WTC11 (cell line): ENCODE measurements around the gene ZFHX3.
A peak's percentile ranks its signal among the peaks of the same experiment; 100 is the strongest.

ENCODE experiments used
- CREB1 ChIP-seq: sonication (generic); formaldehyde crosslinking; IDR thresholded peaks from 2 replicates; pipeline ENCODE4 v1.8.0; 2023; ENCODE audit warnings: mild to moderate bottlenecking, missing genetic modification reagents
- JUN ChIP-seq: sonication (generic); formaldehyde crosslinking; IDR thresholded peaks from 2 replicates; pipeline ENCODE4 v1.8.0; 2023; ENCODE audit warnings: mild to moderate bottlenecking, missing genetic modification reagents
- USF2 ChIP-seq: sonication (generic); formaldehyde crosslinking; IDR thresholded peaks from 2 replicates; pipeline ENCODE4 v1.8.1; 2023; ENCODE audit warnings: mild to moderate bottlenecking, missing genetic modification reagents, moderate library complexity
- TF ChIP-seq, protein P1 (sequence below): sonication (generic); formaldehyde crosslinking; conservative IDR thresholded peaks from 2 replicates; pipeline ENCODE4 v1.8.1; 2023; ENCODE audit warnings: mild to moderate bottlenecking, low read depth, missing genetic modification reagents, moderate library complexity
- TF ChIP-seq, protein P2 (sequence below): fragments of 200-600 bp; IDR thresholded peaks from 2 replicates; pipeline ENCODE4 v1.8.0; 2022; ENCODE audit warnings: antibody characterized with exemption

- TF ChIP-seq USF2 (CRISPR knock-in tag) (peak; percentile 21; the same call in 1 of the 2 replicates), JUN (no peak), CREB1 (CRISPR knock-in tag) (no peak)
- TF ChIP-seq, protein P1, sequence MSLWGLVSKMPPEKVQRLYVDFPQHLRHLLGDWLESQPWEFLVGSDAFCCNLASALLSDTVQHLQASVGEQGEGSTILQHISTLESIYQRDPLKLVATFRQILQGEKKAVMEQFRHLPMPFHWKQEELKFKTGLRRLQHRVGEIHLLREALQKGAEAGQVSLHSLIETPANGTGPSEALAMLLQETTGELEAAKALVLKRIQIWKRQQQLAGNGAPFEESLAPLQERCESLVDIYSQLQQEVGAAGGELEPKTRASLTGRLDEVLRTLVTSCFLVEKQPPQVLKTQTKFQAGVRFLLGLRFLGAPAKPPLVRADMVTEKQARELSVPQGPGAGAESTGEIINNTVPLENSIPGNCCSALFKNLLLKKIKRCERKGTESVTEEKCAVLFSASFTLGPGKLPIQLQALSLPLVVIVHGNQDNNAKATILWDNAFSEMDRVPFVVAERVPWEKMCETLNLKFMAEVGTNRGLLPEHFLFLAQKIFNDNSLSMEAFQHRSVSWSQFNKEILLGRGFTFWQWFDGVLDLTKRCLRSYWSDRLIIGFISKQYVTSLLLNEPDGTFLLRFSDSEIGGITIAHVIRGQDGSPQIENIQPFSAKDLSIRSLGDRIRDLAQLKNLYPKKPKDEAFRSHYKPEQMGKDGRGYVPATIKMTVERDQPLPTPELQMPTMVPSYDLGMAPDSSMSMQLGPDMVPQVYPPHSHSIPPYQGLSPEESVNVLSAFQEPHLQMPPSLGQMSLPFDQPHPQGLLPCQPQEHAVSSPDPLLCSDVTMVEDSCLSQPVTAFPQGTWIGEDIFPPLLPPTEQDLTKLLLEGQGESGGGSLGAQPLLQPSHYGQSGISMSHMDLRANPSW (CRISPR knock-in tag), result no peak
- TF ChIP-seq, protein P2, sequence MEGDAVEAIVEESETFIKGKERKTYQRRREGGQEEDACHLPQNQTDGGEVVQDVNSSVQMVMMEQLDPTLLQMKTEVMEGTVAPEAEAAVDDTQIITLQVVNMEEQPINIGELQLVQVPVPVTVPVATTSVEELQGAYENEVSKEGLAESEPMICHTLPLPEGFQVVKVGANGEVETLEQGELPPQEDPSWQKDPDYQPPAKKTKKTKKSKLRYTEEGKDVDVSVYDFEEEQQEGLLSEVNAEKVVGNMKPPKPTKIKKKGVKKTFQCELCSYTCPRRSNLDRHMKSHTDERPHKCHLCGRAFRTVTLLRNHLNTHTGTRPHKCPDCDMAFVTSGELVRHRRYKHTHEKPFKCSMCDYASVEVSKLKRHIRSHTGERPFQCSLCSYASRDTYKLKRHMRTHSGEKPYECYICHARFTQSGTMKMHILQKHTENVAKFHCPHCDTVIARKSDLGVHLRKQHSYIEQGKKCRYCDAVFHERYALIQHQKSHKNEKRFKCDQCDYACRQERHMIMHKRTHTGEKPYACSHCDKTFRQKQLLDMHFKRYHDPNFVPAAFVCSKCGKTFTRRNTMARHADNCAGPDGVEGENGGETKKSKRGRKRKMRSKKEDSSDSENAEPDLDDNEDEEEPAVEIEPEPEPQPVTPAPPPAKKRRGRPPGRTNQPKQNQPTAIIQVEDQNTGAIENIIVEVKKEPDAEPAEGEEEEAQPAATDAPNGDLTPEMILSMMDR, result no peak
Measured at GRCh38 chr16:73071131-73071940, 23.4 kb upstream of the ZFHX3 start.
